SU-DHL-6 (cell line): ENCODE data around the gene ATP6V0B.

ENCODE experiments used
- H2AFZ ChIP-seq: fragments of 200-600 bp; sonication (generic); 2 replicates; pipeline ENCODE4 v1.6.1; 2014; ENCODE audit warnings: low read depth, mild to moderate bottlenecking, moderate library complexity, mixed read lengths, antibody characterized with exemption, low read length; ENCODE audit not compliant: severe bottlenecking
- H3F3A ChIP-seq: fragments of 200-600 bp; shearing (Covaris generic); 2 replicates; pipeline ENCODE4 v1.6.0; 2016; ENCODE audit warnings: antibody characterized with exemption, mild to moderate bottlenecking; ENCODE audit not compliant: insufficient read depth
- H3K27ac ChIP-seq: fragments of 200-600 bp; sonication (generic); 2 replicates; pipeline ENCODE4 v1.5.1; 2016; ENCODE audit warnings: low read depth, mild to moderate bottlenecking, low read length, moderate library complexity, mixed read lengths
- H3K27me3 ChIP-seq: fragments of 200-600 bp; sonication (generic), shearing (Covaris generic); 2 replicates; pipeline ENCODE4 v1.6.0; 2014; ENCODE audit warnings: mild to moderate bottlenecking, low read length
- H3K36me3 ChIP-seq: fragments of 200-600 bp; sonication (generic); 2 replicates; pipeline ENCODE4 v1.6.1; 2014; ENCODE audit warnings: mild to moderate bottlenecking, low read length, mixed read lengths
- H3K4me2 ChIP-seq: fragments of 300-600, 200-600 bp; shearing (Covaris generic), sonication (generic); 2 replicates; pipeline ENCODE4 v1.6.0; 2014; ENCODE audit warnings: low read length, low read depth, mild to moderate bottlenecking; ENCODE audit not compliant: poor library complexity, severe bottlenecking
- H3K4me3 ChIP-seq: fragments of 200-600 bp; sonication (generic); 2 replicates; pipeline ENCODE4 v1.5.1; 2014; ENCODE audit warnings: antibody characterized with exemption, low read length, mild to moderate bottlenecking, mixed read lengths; ENCODE audit not compliant: insufficient read depth, poor library complexity, severe bottlenecking
- H3K79me2 ChIP-seq: fragments of 200-600 bp; sonication (generic); 2 replicates; pipeline ENCODE4 v1.6.1; 2014; ENCODE audit warnings: mild to moderate bottlenecking, low read length, moderate library complexity; ENCODE audit not compliant: insufficient read depth
- H3K9ac ChIP-seq: fragments of 200-600 bp; sonication (generic); 2 replicates; pipeline ENCODE4 v1.7.0; 2014; ENCODE audit warnings: mild to moderate bottlenecking, low read length
- H3K9me2 ChIP-seq: fragments of 200-600 bp; sonication (generic); replicated peaks from 2 replicates; pipeline ENCODE4 v1.6.1; 2014; ENCODE audit warnings: low read length; ENCODE audit not compliant: insufficient read depth
- H3K9me3 ChIP-seq: fragments of 200-600 bp; sonication (generic); 2 replicates; pipeline ENCODE4 v1.6.1; 2014; ENCODE audit warnings: low read length, mixed read lengths; ENCODE audit not compliant: insufficient read depth
- H4K20me1 ChIP-seq: fragments of 200-600 bp; sonication (generic); 2 replicates; pipeline ENCODE4 v1.6.1; 2014; ENCODE audit warnings: low read depth, mild to moderate bottlenecking, antibody characterized with exemption, low read length, moderate library complexity, mixed read lengths
- EZH2phosphoT487 ChIP-seq: fragments of 200-600 bp; sonication (generic), shearing (Covaris generic); conservative IDR thresholded peaks from 2 replicates; pipeline ENCODE4 v1.6.1; 2018; ENCODE audit warnings: mild to moderate bottlenecking, antibody characterized with exemption, low read length, moderate library complexity, mixed read lengths
- TF ChIP-seq, protein P1 (sequence below): fragments of 200-600 bp; sonication (generic); IDR thresholded peaks from one replicate; pipeline ENCODE4 v1.5.1; 2017; ENCODE audit warnings: antibody characterized with exemption, mild to moderate bottlenecking, low read length, moderate library complexity; ENCODE audit not compliant: insufficient read depth, poor library complexity, severe bottlenecking

Gene ATP6V0B

GRCh38 chr1:44021156-44021555 lies 46.4 kb downstream of the ATP6V0B start:
- no peak overlapping the region for H3K4me2 ChIP-seq
- no peaks in the 10 kb centered on the region for H3K79me2 ChIP-seq
- no peak overlapping the region for H2AFZ ChIP-seq
- no peaks in the 10 kb centered on the region for H3F3A ChIP-seq
- no peaks in the 10 kb centered on the region for H3K36me3 ChIP-seq
- no peaks in the 10 kb centered on the region for H3K9me3 ChIP-seq
- H3K9ac ChIP-seq, result no peak overlapping the region
- no peak for TF ChIP-seq EZH2phosphoT487
- TF ChIP-seq, protein P1, sequence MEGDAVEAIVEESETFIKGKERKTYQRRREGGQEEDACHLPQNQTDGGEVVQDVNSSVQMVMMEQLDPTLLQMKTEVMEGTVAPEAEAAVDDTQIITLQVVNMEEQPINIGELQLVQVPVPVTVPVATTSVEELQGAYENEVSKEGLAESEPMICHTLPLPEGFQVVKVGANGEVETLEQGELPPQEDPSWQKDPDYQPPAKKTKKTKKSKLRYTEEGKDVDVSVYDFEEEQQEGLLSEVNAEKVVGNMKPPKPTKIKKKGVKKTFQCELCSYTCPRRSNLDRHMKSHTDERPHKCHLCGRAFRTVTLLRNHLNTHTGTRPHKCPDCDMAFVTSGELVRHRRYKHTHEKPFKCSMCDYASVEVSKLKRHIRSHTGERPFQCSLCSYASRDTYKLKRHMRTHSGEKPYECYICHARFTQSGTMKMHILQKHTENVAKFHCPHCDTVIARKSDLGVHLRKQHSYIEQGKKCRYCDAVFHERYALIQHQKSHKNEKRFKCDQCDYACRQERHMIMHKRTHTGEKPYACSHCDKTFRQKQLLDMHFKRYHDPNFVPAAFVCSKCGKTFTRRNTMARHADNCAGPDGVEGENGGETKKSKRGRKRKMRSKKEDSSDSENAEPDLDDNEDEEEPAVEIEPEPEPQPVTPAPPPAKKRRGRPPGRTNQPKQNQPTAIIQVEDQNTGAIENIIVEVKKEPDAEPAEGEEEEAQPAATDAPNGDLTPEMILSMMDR, result no peak
- no peak overlapping the region for H3K4me3 ChIP-seq
- H3K9me2 ChIP-seq, result no peaks in the 10 kb centered on the region
- H4K20me1 ChIP-seq, result no peaks in the 10 kb centered on the region
- no peak overlapping the region for H3K27ac ChIP-seq
- H3K27me3 ChIP-seq, result no peaks in the 10 kb centered on the region

DNA sequence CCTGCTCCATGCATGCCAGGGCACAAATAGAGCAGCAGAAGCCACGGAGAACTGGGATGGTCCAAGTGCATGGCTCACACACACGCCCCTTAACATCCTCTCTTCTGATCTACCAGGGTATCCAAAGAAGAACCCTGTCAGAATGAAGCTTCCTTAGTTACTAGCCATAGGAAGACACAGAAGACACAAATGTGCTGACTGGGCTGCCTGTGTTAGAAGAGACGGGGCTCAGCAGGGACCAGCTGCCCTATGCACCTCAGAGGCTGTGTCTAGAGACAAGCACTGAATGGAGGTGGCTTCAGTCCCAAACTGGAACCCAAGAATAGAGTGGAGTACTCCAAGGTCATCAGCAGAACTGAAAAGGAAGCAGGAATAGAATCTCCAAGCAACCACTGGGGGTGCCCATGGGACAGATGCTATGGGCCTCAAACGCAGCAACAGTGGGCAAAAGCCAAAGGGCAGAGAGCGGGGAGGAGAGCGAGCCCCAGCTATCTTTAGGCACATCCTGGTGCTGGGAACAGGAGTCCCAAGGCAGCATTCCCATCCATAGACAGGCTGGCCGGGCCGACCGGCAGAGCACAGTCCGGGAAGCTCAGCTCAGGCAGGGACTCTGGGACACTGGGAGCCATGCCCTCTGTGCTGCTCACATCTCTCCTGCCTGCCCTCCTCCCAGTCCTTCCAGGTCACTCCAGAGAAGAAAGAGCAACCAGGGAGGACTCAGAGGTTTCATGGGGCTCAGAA lies 47.0 kb downstream of the ATP6V0B start:
- no peak for TF ChIP-seq EZH2phosphoT487
- TF ChIP-seq, protein P1, result no peak

DNA sequence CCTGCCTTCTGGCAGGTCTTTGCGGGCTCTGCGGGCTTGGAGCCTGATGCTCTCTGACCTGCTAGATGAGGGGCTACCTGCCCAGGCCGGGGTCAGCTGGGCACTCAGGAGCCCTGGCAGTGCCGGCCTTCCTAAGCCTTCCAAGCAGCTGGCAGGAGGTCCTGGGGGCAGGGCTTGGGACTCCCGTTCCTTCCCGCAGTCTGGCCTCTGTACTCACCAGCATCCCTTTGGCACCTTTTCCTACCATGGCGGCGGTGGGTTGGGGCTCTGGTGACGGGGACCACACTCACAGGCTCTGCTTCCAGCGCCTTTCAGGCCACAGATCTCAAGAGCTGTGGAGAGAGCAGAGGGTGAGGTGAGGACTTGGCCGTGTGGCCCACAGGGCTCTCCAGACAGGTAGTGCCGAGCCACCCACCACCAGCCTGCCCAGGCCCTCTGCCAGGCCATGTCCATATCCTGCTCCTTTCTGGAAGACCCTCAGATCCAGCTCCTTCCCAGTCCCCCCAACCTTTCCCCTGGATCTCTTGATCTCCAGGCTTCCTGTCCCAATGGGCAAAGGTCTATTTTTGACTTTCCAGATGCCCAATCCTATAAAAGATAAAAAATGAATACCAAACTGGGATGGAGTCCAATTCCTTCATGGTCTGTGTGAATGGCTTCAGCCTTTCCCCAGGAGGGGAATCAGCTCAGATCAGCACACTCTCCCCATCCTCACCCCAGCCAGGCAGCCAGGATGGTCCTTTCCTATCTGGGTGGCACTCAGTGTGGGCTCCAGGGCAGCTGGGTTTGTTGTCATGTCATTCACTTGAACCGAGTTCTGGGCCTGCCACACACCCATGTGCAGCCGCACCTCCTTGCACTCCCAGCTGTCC lies 49.5 kb downstream of the ATP6V0B start:
- no peak overlapping the region for H3K4me3 ChIP-seq
- no peak overlapping the region for H3K27ac ChIP-seq
- H3K36me3 ChIP-seq, result no peaks in the 10 kb centered on the region
- no peak overlapping the region for H2AFZ ChIP-seq
- TF ChIP-seq, protein P1, result no peak
- TF ChIP-seq EZH2phosphoT487, result no peak
- no peaks in the 10 kb centered on the region for H3K9me2 ChIP-seq
- no peaks in the 10 kb centered on the region for H3K79me2 ChIP-seq
- no peaks in the 10 kb centered on the region for H3F3A ChIP-seq
- H3K4me2 ChIP-seq, result no peak overlapping the region
- no peak overlapping the region for H3K9ac ChIP-seq
- no peaks in the 10 kb centered on the region for H3K27me3 ChIP-seq
- H4K20me1 ChIP-seq, result no peaks in the 10 kb centered on the region
- H3K9me3 ChIP-seq, result no peaks in the 10 kb centered on the region

More for the DNA sequence above, 47.0 kb downstream of the ATP6V0B start:
- no peak overlapping the region for H3K9ac ChIP-seq
- no peaks in the 10 kb centered on the region for H3K9me2 ChIP-seq
- H3K4me3 ChIP-seq, result no peak overlapping the region
- H3K79me2 ChIP-seq, result no peaks in the 10 kb centered on the region
- no peaks in the 10 kb centered on the region for H3F3A ChIP-seq
- no peaks in the 10 kb centered on the region for H4K20me1 ChIP-seq
- no peaks in the 10 kb centered on the region for H3K9me3 ChIP-seq
- no peak overlapping the region for H3K27ac ChIP-seq
- H3K4me2 ChIP-seq, result no peak overlapping the region
- H2AFZ ChIP-seq, result no peak overlapping the region
- no peaks in the 10 kb centered on the region for H3K27me3 ChIP-seq
- no peaks in the 10 kb centered on the region for H3K36me3 ChIP-seq
